HUES6 (cell line): ENCODE data around the gene RPS6KL1.

Source experiments
- H3K27ac ChIP-seq: 2 replicates; pipeline ENCODE4 v1.7.0; 2013; ENCODE audit warnings: low read depth, mild to moderate bottlenecking, low read length, inconsistent platforms
- H3K27me3 ChIP-seq: 2 replicates; pipeline ENCODE4 v1.6.1; 2013; ENCODE audit warnings: low read length; ENCODE audit not compliant: control insufficient read depth, insufficient read depth
- H3K36me3 ChIP-seq: 2 replicates; pipeline ENCODE4 v1.6.1; 2013; ENCODE audit warnings: low read length; ENCODE audit not compliant: control insufficient read depth, insufficient read depth
- H3K4me1 ChIP-seq: 2 replicates; pipeline ENCODE4 v1.6.1; 2013; ENCODE audit warnings: low read length; ENCODE audit not compliant: control insufficient read depth, insufficient read depth
- H3K4me3 ChIP-seq: 2 replicates; pipeline ENCODE4 v1.5.1; 2013; ENCODE audit warnings: low read depth, low read length
- H3K9ac ChIP-seq: one replicate; pipeline ENCODE4 v1.6.1; 2013; ENCODE audit warnings: mild to moderate bottlenecking, low read length
- H3K9me3 ChIP-seq: 2 replicates; pipeline ENCODE4 v1.6.1; 2013; ENCODE audit warnings: low read depth, low read length; ENCODE audit not compliant: control insufficient read depth, insufficient read depth

RPS6KL1 gene, protein sequence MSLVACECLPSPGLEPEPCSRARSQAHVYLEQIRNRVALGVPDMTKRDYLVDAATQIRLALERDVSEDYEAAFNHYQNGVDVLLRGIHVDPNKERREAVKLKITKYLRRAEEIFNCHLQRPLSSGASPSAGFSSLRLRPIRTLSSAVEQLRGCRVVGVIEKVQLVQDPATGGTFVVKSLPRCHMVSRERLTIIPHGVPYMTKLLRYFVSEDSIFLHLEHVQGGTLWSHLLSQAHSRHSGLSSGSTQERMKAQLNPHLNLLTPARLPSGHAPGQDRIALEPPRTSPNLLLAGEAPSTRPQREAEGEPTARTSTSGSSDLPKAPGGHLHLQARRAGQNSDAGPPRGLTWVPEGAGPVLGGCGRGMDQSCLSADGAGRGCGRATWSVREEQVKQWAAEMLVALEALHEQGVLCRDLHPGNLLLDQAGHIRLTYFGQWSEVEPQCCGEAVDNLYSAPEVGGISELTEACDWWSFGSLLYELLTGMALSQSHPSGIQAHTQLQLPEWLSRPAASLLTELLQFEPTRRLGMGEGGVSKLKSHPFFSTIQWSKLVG

GRCh38 chr14:74922752-74923401 is at the start of gene RPS6KL1:
Gene RPS6KL1 (minus strand): TSS chr14:74923260. CDS start chr14:74921541, 1,719 bp downstream.
- H3K27me3 ChIP-seq = peaks cover 6% of the 10 kb centered on the region; the same call in 1 of the 2 replicates
- peak within 1 kb of the TSS; percentile 64 for H3K9ac ChIP-seq
- H3K27ac ChIP-seq = no peak within 1 kb of the TSS
- H3K9me3 ChIP-seq = no peaks in the 10 kb centered on the region
- peaks cover 6% of the 10 kb centered on the region for H3K36me3 ChIP-seq
- H3K4me3 ChIP-seq = peak within 1 kb of the TSS; percentile 84
- peaks cover 4% of the 10 kb centered on the region for H3K4me1 ChIP-seq

DNA sequence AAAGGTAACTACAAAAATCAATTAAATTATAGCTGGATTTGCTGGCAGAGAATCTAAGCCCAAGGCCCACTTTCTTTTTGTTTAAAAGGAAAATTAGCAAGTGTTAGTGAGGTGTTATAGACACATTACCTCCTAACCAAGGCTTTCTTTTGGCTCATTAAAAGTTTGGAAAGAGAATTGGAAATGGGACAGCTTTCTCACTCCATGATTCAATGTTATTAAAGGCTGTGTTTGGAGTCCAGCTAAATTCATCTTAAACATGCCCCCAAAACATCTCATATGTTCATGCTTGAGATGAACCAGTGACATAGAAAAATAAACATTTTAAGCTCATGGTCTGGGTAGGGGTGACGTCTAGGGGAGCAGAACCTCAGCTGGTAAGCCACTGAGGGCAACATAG is 45.8 kb upstream of the RPS6KL1 start:
- Histone ChIP-seq H3K9ac (no peak overlapping the region), H3K9me3 (no peaks in the 10 kb centered on the region), H3K27me3 (no peaks in the 10 kb centered on the region), H3K36me3 (no peaks in the 10 kb centered on the region), H3K4me3 (no peak overlapping the region), H3K4me1 (peaks cover 12% of the 10 kb centered on the region), H3K27ac (no peak overlapping the region)

GRCh38 chr14:74965486-74966153 is 42.6 kb upstream of the RPS6KL1 start:
- H3K27ac ChIP-seq = no peak overlapping the region
- no peaks in the 10 kb centered on the region for H3K9me3 ChIP-seq
- H3K4me3 ChIP-seq = no peak overlapping the region
- no peak overlapping the region for H3K9ac ChIP-seq
- H3K36me3 ChIP-seq = no peaks in the 10 kb centered on the region
- no peaks in the 10 kb centered on the region for H3K27me3 ChIP-seq
- H3K4me1 ChIP-seq = peaks cover 3% of the 10 kb centered on the region; the same call in 1 of the 2 replicates

DNA sequence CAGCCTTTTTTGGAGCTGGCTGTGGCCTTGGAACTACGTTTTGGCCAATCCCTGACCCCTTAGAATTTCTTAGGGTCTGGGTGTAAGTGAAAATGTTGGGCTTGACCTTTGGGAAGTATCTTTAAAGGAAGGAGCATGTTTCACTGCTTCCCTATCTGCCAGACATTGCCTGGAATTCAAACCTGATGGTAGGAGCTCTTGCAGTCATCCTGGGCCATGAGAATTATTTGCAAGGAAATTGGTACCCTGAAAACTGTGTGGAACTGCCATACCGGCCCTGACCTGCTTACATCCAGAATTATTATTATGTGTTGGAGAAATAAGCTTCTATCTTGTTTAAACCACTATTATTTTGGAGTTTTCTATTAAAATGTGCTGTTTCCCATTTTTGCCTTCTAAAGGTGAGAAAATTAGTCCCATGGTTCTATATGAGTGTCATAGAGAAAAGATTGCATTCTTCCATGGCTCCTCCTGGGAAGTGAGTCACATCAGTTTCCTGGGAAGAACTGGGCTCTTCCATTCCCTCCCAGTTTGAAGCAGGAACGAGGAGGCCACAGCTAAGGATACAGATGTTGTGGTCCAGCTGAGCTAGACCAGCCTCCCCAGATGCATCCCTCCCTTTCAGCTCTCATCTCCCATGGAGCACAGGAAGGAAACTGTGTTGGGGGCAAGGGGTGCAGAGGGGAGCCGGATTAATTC is 41.9 kb upstream of the RPS6KL1 start:
- H3K9me3 ChIP-seq = no peaks in the 10 kb centered on the region
- H3K27ac ChIP-seq = no peak overlapping the region
- H3K27me3 ChIP-seq = no peaks in the 10 kb centered on the region
- no peak overlapping the region for H3K9ac ChIP-seq
- H3K36me3 ChIP-seq = no peaks in the 10 kb centered on the region
- no peaks in the 10 kb centered on the region; the same call in 1 of the 2 replicates for H3K4me1 ChIP-seq
- H3K4me3 ChIP-seq = no peak overlapping the region

DNA sequence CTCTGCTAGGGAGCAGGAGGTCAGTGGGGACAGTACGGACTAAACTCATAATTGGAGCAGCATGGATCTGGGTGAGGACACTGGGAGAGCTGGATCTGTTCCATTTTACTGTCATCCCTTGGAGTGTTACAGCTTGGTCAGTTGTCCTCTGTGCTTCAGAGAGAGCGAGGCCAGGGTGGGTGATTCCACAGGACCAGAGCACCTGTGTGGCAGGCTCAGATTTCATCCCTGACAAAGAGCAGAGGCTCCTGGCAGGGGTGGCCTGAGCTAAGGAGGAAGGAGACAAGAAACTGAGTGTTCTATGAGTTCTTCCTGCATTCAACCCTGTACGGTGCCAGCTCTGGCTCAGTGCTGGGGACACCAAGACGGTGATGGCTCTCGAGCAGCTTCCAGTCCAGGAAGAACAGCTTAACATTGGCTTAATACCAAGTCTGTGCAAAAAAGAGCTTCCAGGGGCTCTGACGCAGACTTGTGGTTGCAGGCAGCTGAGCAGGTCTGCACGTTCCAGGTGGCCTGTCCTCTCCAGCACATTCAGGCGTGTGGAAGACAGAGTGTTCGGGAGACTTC is 40.7 kb upstream of the RPS6KL1 start:
- H3K27ac ChIP-seq = no peak overlapping the region

GRCh38 chr14:74963178-74963704 is 40.2 kb upstream of the RPS6KL1 start:
- Histone ChIP-seq H3K27me3 (no peaks in the 10 kb centered on the region), H3K4me1 (no peaks in the 10 kb centered on the region; the same call in 1 of the 2 replicates), H3K4me3 (no peak overlapping the region), H3K9ac (no peak overlapping the region), H3K27ac (no peak overlapping the region), H3K36me3 (no peaks in the 10 kb centered on the region), H3K9me3 (no peaks in the 10 kb centered on the region)

More for the DNA sequence above, 40.7 kb upstream of the RPS6KL1 start:
- no peak overlapping the region for H3K9ac ChIP-seq
- no peaks in the 10 kb centered on the region; the same call in 1 of the 2 replicates for H3K4me1 ChIP-seq
- no peaks in the 10 kb centered on the region for H3K27me3 ChIP-seq
- H3K36me3 ChIP-seq = no peaks in the 10 kb centered on the region
- no peak overlapping the region for H3K4me3 ChIP-seq
- no peaks in the 10 kb centered on the region for H3K9me3 ChIP-seq

DNA sequence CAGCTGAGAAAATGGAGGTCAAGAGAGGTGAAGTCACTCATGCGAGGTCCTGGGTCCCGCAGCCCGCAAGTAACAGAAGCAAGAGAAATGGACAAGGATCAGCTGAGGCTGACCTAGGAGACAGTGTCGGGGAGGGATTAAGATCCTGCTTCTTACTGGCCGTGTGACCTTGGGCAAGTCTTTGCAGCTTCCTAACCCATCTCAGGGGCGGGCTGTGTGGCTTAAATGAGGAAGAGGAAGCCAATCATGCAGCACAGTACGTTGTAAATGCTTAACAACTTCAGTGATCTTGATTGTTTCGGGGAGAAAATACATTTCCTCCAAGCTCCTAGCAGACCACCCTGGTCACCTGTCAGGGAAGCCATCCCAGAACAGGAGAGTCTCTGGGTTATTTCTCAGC is 39.4 kb upstream of the RPS6KL1 start:
- Histone ChIP-seq H3K4me3 (no peak overlapping the region), H3K9ac (no peak overlapping the region), H3K4me1 (no peaks in the 10 kb centered on the region; the same call in 1 of the 2 replicates), H3K36me3 (no peaks in the 10 kb centered on the region), H3K9me3 (no peaks in the 10 kb centered on the region), H3K27ac (no peak overlapping the region), H3K27me3 (no peaks in the 10 kb centered on the region)

DNA sequence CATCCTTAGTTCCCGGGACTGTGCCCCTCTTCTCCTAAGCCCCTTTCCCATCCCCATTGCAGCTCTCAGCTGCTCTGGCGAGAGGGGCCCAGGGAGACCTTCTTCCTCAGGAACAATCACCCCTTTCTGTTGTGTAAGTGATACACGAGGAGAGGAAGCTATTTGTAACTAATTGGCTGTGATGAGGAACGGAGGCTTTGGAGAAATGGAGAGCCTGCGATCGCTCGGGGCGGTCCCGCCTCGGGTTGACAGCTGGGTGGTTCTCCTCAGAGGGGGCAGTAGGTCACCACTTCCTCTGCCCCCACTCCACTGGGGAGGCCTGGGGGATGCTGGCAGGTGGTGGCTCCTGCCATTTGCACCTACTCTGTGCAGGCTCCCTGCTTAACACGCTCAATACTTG is 39.0 kb upstream of the RPS6KL1 start:
- Histone ChIP-seq H3K27me3 (no peaks in the 10 kb centered on the region), H3K27ac (no peak overlapping the region), H3K4me1 (no peaks in the 10 kb centered on the region; the same call in 1 of the 2 replicates), H3K4me3 (no peak overlapping the region), H3K36me3 (no peaks in the 10 kb centered on the region), H3K9me3 (no peaks in the 10 kb centered on the region), H3K9ac (no peak overlapping the region)

GRCh38 chr14:74961238-74961911 is 38.3 kb upstream of the RPS6KL1 start:
- peaks cover 2% of the 10 kb centered on the region for H3K27me3 ChIP-seq
- H3K27ac ChIP-seq = no peak overlapping the region
- H3K9ac ChIP-seq = no peak overlapping the region
- H3K4me1 ChIP-seq = peaks cover 3% of the 10 kb centered on the region; the same call in 1 of the 2 replicates
- no peak overlapping the region for H3K4me3 ChIP-seq
- no peaks in the 10 kb centered on the region for H3K9me3 ChIP-seq
- no peaks in the 10 kb centered on the region for H3K36me3 ChIP-seq
